Stimulated activated naive CD4-positive, alpha-beta T cell (primary cell): ENCODE measurements around the gene SPATA6.
"Not testable (repeated sequence)": the region's sequence is repeated elsewhere in the genome, so short reads cannot be mapped to it uniquely, and the experiment has no call there.

Source experiments
- DNase-seq, 6 experiments: peaks; one replicate each; lab custom pipeline; 2025; lab: John Stamatoyannopoulos, UW

SPATA6 gene

GRCh38 chr1:48356901-48357300, 115.1 kb downstream of the SPATA6 start:
- no peak for DNase-seq

DNA sequence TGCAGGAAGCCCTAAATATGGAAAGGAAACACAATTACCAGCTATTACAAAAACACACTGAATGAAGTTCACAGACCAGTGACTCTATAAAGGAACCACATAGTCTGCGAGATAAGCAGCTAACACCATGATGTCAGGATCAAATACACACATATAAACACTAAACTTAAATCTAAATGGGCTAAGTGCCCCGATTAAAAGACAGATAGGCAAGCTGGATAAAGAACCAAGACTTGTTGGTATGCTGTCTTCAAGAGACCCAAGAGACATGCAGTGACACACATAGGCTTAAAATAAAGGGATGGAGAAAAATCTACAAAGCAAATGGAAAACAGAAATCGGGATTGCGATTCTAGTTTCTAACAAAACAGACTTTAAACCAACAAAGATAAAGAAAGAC, 127.6 kb downstream of the SPATA6 start:
- no peak for DNase-seq

GRCh38 chr1:48341221-48341620, 130.8 kb downstream of the SPATA6 start:
- DNase-seq: no peak

DNA sequence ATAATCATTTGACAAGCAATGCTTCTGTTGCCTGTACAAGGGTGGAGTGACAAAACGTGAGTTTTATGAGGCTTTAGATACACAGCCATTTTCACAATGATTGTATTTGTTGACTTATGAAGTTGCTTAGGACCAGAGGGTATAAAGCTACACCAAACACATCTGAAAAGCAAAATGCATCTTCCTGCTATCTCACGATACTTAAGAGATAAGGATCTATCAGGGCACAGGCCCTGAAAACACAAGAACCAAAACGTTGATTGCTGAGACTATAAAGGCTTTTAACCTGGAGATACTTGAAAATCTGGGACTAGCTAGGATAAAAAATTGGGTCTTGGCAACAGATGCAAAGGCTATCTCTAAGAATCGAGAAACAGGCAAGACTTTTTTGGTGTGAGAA, 133.7 kb downstream of the SPATA6 start:
- DNase-seq: no peak

- no peak for DNase-seq
Observed at GRCh38 chr1:48333316-48333715, 138.7 kb downstream of the SPATA6 start.

- DNase-seq: no peak
Observed at GRCh38 chr1:48332115-48332514, 139.9 kb downstream of the SPATA6 start.

GRCh38 chr1:48329905-48330304, 142.1 kb downstream of the SPATA6 start:
- no peak for DNase-seq

GRCh38 chr1:48329486-48329885, 142.5 kb downstream of the SPATA6 start:
- no peak for DNase-seq

GRCh38 chr1:48311829-48312228, 160.2 kb downstream of the SPATA6 start:
- not testable (repeated sequence) for DNase-seq

DNA sequence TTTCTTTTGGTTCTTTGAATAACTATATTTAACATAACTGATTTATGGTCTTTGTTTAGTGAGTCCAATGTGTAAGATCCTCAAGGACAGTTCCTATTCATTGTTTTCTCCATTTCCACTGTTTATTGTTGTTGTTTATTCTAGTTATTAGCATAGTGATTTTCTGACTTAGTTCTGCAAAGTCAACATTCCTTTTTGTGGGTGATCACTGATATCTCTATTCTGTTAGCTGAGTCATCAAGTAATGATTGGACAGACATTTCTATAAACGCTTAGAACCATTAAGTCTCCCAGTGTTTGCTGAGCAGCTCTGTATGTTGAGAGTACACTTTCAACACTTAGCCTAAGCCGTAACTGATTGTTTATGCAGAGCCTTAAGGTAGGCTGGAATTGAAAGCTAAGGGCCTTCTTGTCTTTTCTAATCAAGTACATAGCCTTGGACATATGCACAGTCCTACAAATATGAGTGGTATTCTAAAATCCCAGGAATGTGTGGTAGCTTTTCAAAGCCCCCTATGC, 162.4 kb downstream of the SPATA6 start:
- DNase-seq: no peak

- DNase-seq: no peak
Observed at GRCh38 chr1:48302652-48303051, 169.4 kb downstream of the SPATA6 start.

DNA sequence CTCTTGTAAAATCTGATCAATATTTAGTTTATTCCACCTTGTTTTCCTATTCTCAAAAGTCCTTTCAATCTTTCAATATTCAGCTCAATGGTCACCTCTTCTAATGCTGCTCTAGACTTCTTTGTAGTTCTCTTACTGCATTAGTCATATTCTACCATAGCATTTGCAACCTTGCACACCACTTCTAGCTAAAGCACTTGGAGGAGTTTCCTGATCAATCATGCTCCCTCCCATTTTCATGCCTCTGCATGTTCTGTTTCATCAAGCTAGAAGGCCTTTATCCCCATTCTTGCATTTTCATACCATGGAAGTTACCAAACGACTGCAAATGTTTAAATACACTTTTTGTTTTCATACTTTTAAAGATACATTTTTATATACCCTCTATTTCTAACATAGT, 177.3 kb downstream of the SPATA6 start:
- no peak for DNase-seq

GRCh38 chr1:48294094-48294493, 177.9 kb downstream of the SPATA6 start:
- not testable (repeated sequence) for DNase-seq

GRCh38 chr1:48292706-48293105, 179.3 kb downstream of the SPATA6 start:
- DNase-seq: no peak

GRCh38 chr1:48291421-48291820, 180.6 kb downstream of the SPATA6 start:
- DNase-seq: no peak

- DNase-seq: no peak
Observed at GRCh38 chr1:48285525-48285924, 186.5 kb downstream of the SPATA6 start.

DNA sequence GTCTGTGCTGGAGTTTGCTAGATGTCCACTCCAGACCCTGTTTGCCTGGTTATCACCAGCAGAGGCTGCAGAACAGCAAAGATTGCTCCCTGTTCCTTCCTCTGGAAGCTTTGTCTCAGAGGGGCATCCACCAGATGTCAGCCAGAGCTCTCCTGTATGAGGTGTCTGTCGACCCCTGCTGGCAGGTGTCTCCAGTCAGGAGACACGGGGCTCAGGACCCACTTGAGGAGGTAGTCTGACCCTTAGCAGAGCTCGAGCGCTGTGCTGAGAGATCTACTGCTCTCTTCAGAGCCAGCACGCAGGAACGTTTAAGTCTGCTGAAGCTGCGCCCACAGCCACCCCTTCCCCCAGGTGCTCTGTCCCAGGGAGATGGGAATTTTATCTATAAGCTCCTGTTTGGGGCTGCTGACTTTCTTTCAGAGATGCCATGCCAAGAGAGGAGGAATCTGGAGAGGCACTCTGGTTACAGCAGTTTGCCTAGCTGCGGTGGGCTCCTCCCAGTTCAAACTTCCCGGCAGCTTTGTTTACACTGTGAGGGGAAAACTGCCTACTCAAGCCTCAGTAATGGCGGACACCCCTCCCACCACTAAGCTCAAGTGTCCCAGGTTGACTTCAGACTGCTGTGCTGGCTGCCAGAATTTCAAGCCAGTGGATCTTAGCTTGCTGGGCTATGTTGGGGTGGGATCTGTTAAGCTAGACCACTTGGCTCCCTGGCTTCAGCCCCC, 187.1 kb downstream of the SPATA6 start:
- not testable (repeated sequence) for DNase-seq

GRCh38 chr1:48282329-48282728, 189.7 kb downstream of the SPATA6 start:
- not testable (repeated sequence) for DNase-seq

GRCh38 chr1:48277437-48277836, 194.6 kb downstream of the SPATA6 start:
- not testable (repeated sequence) for DNase-seq

DNA sequence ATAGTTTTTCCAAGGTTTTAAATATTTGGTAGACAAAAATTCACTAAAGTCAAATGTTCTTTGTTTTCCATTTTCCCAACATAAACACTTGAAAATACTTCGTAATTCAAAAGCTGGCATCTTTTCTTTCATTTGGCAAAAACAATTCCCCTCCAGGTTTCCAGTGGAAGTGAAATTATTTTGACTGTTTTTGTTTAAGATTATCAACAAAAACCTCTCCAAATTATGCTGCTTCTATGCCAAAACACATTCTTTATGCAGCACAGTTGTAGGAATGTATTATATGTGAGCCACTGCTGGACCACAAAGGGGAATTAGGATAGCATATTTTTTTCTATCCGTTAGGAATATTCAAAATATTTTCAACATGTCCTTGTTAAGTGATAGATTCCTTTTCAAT, 205.4 kb downstream of the SPATA6 start:
- DNase-seq: no peak

DNA sequence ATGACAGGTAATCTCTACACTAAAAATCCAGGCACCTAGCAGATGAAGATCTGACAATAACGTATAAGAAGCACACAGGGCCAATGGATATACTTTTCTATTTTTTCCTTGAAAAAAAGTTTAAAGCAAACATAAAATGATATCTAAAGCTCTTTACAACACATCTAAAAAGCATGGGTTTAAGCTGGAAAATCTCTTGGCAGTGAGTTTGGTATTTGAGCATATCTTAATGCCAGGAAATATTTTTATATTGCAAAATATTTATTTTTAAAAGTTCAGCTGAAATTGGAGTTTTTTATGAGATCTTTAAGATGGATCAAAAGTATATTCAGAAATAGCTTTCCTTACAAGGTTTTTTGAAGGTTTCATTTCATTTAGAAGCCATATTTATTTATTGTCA, 209.0 kb downstream of the SPATA6 start:
- DNase-seq: no peak

GRCh38 chr1:48261881-48262400, 210.1 kb downstream of the SPATA6 start:
- no peak for DNase-seq

DNA sequence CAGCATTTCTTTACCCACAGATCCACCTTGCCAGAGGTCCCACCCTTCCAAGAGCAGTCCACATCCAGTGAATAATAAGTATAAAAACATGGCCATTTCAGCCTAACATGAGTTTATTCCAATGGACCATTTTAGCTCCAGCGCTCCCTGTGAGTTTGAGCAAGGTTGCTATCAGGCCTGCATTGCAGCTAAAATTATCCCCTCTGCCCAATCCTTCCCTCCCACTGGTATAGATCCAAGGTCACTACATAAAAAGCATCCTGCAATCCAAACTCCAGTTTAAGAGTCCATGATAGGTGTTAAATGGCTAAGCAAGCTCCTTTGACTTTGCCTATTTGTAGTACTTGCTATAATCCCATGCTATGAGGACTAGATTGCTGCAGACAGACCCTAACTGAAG, 213.9 kb downstream of the SPATA6 start:
- no peak for DNase-seq

- DNase-seq: no peak
Observed at GRCh38 chr1:48254254-48254653, 217.8 kb downstream of the SPATA6 start.
